Gastroesophageal sphincter (tissue), 3 donors: ENCODE measurements around the gene RNF212.

Source experiments
- CTCF ChIP-seq, 4 experiments: fragments of 200-600 bp in 2 of 4; fragments of 450-650 bp in 2 of 4; sonication (generic) in 1 of 4; IDR thresholded peaks; one replicate each; pipeline ENCODE4 v1.5.1; 2017 to 2019; ENCODE audit warnings: antibody characterized with exemption in 4 of 4, mild to moderate bottlenecking in 2 of 4, moderate library complexity in 2 of 4
- POLR2A ChIP-seq, 2 donors: fragments of 450-650 bp; IDR thresholded peaks; one replicate each; pipeline ENCODE4 v1.6.1; 2017; ENCODE audit warnings: antibody characterized with exemption in 2 of 2, mild to moderate bottlenecking in 2 of 2, moderate library complexity in 1 of 2

GRCh38 chr4:1052231-1052671 lies 61.1 kb downstream of the RNF212 start:
- no peak for TF ChIP-seq CTCF (IDR thresholded peaks at IDR 0.05)
- TF ChIP-seq POLR2A (IDR thresholded peaks at IDR 0.05) = no peak
